Activated naive CD4-positive, alpha-beta T cell treated with anti-CD3 and anti-CD28 coated beads for 36 hours (primary cell): ENCODE data around the gene FBXO21. TPM values are rescaled to one million over a fixed set of nuclear protein-coding genes. Genes with fewer than 3 reads are reported as not detected.
"Not testable (repeated sequence)": the region's sequence is repeated elsewhere in the genome, so short reads cannot be mapped to it uniquely, and the experiment has no call there.

Experiments used
- CTCF ChIA-PET: fragments of 350-600 bp; sonication (Branson Sonifier 250); formaldehyde crosslinking; loops from one replicate; lab custom pipeline; 2021; ENCODE audit warnings: antibody characterized with exemption; lab: Charles Lee
- DNase-seq: peaks from one replicate; pipeline ENCODE4 v3.0.0-alpha.2; 2020
- H3K27ac Mint-ChIP-seq: one replicate; pipeline ENCODE4 v1.8.0; 2021; ENCODE audit warnings: mild to moderate bottlenecking, mixed read lengths
- H3K27me3 Mint-ChIP-seq: one replicate; pipeline ENCODE4 v1.8.0; 2021; ENCODE audit warnings: low read depth, mixed read lengths
- H3K36me3 Mint-ChIP-seq: one replicate; pipeline ENCODE4 v1.8.0; 2021; ENCODE audit warnings: low read depth, mixed read lengths
- H3K4me1 Mint-ChIP-seq: one replicate; pipeline ENCODE4 v1.8.0; 2021; ENCODE audit warnings: low read depth, mixed read lengths
- H3K4me3 Mint-ChIP-seq: one replicate; pipeline ENCODE4 v1.8.0; 2021; ENCODE audit warnings: mild to moderate bottlenecking, moderate library complexity, mixed read lengths
- H3K9me3 Mint-ChIP-seq: one replicate; pipeline ENCODE4 v1.8.0; 2021; ENCODE audit warnings: mixed read lengths
- intact Hi-C: fragments of 100-400 bp; cut with micrococcal nuclease; formaldehyde crosslinking; loops from one replicate; pipeline ENCODE4 v1.15.1; 2023
- total RNA-seq, 2 experiments: library from RNA; stranded (reverse); gene quantifications; one replicate each; pipeline ENCODE4 v1.2.3, GENCODE V29; 2021

Gene FBXO21
- total RNA-seq, 2 experiments from 2014 or later = 18.2 to 19.7 TPM

GRCh38 chr12:117111821-117112595 lies 78.3 kb downstream of the FBXO21 start:
- H3K27ac Mint-ChIP-seq = no peak overlapping the region
- peaks cover 4% of the 10 kb centered on the region for H3K27me3 Mint-ChIP-seq
- H3K4me3 Mint-ChIP-seq = no peak overlapping the region
- no peaks in the 10 kb centered on the region for H3K36me3 Mint-ChIP-seq
- no peaks in the 10 kb centered on the region for H3K9me3 Mint-ChIP-seq
- no peaks in the 10 kb centered on the region for H3K4me1 Mint-ChIP-seq
- CTCF ChIA-PET = interaction anchor here (0.6 to 1.9 kb wide), 4 partner anchors 87 to 366 kb away, joined by 3 to 9 read pairs (median 4); no protein-coding TSS in a partner anchor
- DNase-seq = no peak
- intact Hi-C loops = no loop called here

- H3K27me3 Mint-ChIP-seq = peaks cover 4% of the 10 kb centered on the region
- DNase-seq = no peak
- H3K36me3 Mint-ChIP-seq = no peaks in the 10 kb centered on the region
- no peaks in the 10 kb centered on the region for H3K4me1 Mint-ChIP-seq
- no peaks in the 10 kb centered on the region for H3K9me3 Mint-ChIP-seq
- CTCF ChIA-PET = interaction anchor here (1.9 kb wide), 1 partner anchor 86 kb away, joined by 9 read pairs; no protein-coding TSS in a partner anchor
- H3K27ac Mint-ChIP-seq = no peak overlapping the region
- intact Hi-C loops = no loop called here
- H3K4me3 Mint-ChIP-seq = no peak overlapping the region
These were observed 78.9 kb downstream of the FBXO21 start for GRCh38 chr12:117111386-117111785.

- peaks cover 4% of the 10 kb centered on the region for H3K27me3 Mint-ChIP-seq
- no peaks in the 10 kb centered on the region for H3K36me3 Mint-ChIP-seq
- H3K27ac Mint-ChIP-seq = no peak overlapping the region
- no peaks in the 10 kb centered on the region for H3K9me3 Mint-ChIP-seq
- CTCF ChIA-PET = interaction anchor here (1.1 kb wide), 1 partner anchor 10 kb away, joined by 3 read pairs; no protein-coding TSS in a partner anchor
- H3K4me1 Mint-ChIP-seq = peaks cover 4% of the 10 kb centered on the region
- no peak for DNase-seq
- H3K4me3 Mint-ChIP-seq = no peak overlapping the region
- intact Hi-C loops = no loop called here
These were observed 80.2 kb downstream of the FBXO21 start for GRCh38 chr12:117109943-117110635.

- H3K27me3 Mint-ChIP-seq = peaks cover 4% of the 10 kb centered on the region
- peak; percentile 28 for DNase-seq
- no peak overlapping the region for H3K4me3 Mint-ChIP-seq
- intact Hi-C loops = no loop called here
- H3K27ac Mint-ChIP-seq = no peak overlapping the region
- no peaks in the 10 kb centered on the region for H3K36me3 Mint-ChIP-seq
- no peaks in the 10 kb centered on the region for H3K9me3 Mint-ChIP-seq
- CTCF ChIA-PET = interaction anchor here (0.8 kb wide), 1 partner anchor 9 kb away, joined by 3 read pairs; no protein-coding TSS in a partner anchor
- peaks cover 4% of the 10 kb centered on the region for H3K4me1 Mint-ChIP-seq
These were observed 84.4 kb downstream of the FBXO21 start for GRCh38 chr12:117105902-117106301.

GRCh38 chr12:117104003-117104402 lies 86.3 kb downstream of the FBXO21 start:
- H3K4me1 Mint-ChIP-seq, H3K9me3 Mint-ChIP-seq, CTCF ChIA-PET, H3K27ac Mint-ChIP-seq, H3K4me3 Mint-ChIP-seq, intact Hi-C loops, DNase-seq, H3K36me3 Mint-ChIP-seq: not testable (repeated sequence)
- H3K27me3 Mint-ChIP-seq = peaks cover 10% of the 10 kb centered on the region

- no peak for DNase-seq
- Mint-ChIP-seq H3K27ac (no peak overlapping the region), H3K4me3 (no peak overlapping the region), H3K27me3 (peaks cover 15% of the 10 kb centered on the region), H3K9me3 (no peaks in the 10 kb centered on the region), H3K4me1 (peaks cover 12% of the 10 kb centered on the region), H3K36me3 (no peaks in the 10 kb centered on the region)
- CTCF ChIA-PET = interaction anchor here (0.8 kb wide), 1 partner anchor 78 kb away, joined by 3 read pairs; no protein-coding TSS in a partner anchor
- intact Hi-C loops = no loop called here
These were observed 87.5 kb downstream of the FBXO21 start for GRCh38 chr12:117102800-117103181.

GRCh38 chr12:117101953-117102799 lies 88.1 kb downstream of the FBXO21 start:
- intact Hi-C loops = no loop called here
- Mint-ChIP-seq H3K4me3 (no peak overlapping the region), H3K36me3 (no peaks in the 10 kb centered on the region), H3K4me1 (peaks cover 13% of the 10 kb centered on the region), H3K27ac (no peak overlapping the region), H3K27me3 (peaks cover 21% of the 10 kb centered on the region), H3K9me3 (no peaks in the 10 kb centered on the region)
- DNase-seq = no peak
- CTCF ChIA-PET = interaction anchor here (0.8 kb wide), 1 partner anchor 78 kb away, joined by 3 read pairs; no protein-coding TSS in a partner anchor

GRCh38 chr12:117100851-117101673 lies 89.2 kb downstream of the FBXO21 start:
- peaks cover 31% of the 10 kb centered on the region for H3K27me3 Mint-ChIP-seq
- CTCF ChIA-PET = no interaction called here

GRCh38 chr12:117100251-117100650 lies 90.0 kb downstream of the FBXO21 start:
- intact Hi-C loops = no loop called here
- Mint-ChIP-seq H3K9me3 (no peaks in the 10 kb centered on the region), H3K4me1 (peaks cover 10% of the 10 kb centered on the region), H3K27me3 (peaks cover 31% of the 10 kb centered on the region), H3K4me3 (peak overlapping the region; percentile 45), H3K36me3 (no peaks in the 10 kb centered on the region), H3K27ac (no peak overlapping the region)
- CTCF ChIA-PET = interaction anchor here (0.7 kb wide), 1 partner anchor 76 kb away, joined by 3 read pairs; no protein-coding TSS in a partner anchor
- no peak for DNase-seq

More at GRCh38 chr12:117100851-117101673, 89.2 kb downstream of the FBXO21 start:
- Mint-ChIP-seq H3K4me1 (peaks cover 14% of the 10 kb centered on the region), H3K36me3 (no peaks in the 10 kb centered on the region), H3K9me3 (no peaks in the 10 kb centered on the region), H3K27ac (no peak overlapping the region), H3K4me3 (no peak overlapping the region)
- no peak for DNase-seq
- intact Hi-C loops = no loop called here

- Mint-ChIP-seq H3K27ac (no peak overlapping the region), H3K9me3 (no peaks in the 10 kb centered on the region), H3K27me3 (peaks cover 31% of the 10 kb centered on the region), H3K36me3 (no peaks in the 10 kb centered on the region), H3K4me3 (peak overlapping the region; percentile 67), H3K4me1 (peaks cover 10% of the 10 kb centered on the region)
- CTCF ChIA-PET = no interaction called here
- DNase-seq = peak; percentile 53
- intact Hi-C loops = loop anchor here (1.0 kb wide), 4 partner anchors 35 to 360 kb away; partner anchors contain the start of genes RNFT2 and SPRING1
These were observed 91.7 kb downstream of the FBXO21 start for GRCh38 chr12:117098361-117099217.
